ENCODE measurements around the gene PLA2G4A. TPM values are rescaled to one million over a fixed set of nuclear protein-coding genes. Genes with fewer than 3 reads are reported as not detected.

Gene PLA2G4A
- total RNA-seq, 2 donors from 2014 or later: 5.8 to 8.2 TPM

DNA sequence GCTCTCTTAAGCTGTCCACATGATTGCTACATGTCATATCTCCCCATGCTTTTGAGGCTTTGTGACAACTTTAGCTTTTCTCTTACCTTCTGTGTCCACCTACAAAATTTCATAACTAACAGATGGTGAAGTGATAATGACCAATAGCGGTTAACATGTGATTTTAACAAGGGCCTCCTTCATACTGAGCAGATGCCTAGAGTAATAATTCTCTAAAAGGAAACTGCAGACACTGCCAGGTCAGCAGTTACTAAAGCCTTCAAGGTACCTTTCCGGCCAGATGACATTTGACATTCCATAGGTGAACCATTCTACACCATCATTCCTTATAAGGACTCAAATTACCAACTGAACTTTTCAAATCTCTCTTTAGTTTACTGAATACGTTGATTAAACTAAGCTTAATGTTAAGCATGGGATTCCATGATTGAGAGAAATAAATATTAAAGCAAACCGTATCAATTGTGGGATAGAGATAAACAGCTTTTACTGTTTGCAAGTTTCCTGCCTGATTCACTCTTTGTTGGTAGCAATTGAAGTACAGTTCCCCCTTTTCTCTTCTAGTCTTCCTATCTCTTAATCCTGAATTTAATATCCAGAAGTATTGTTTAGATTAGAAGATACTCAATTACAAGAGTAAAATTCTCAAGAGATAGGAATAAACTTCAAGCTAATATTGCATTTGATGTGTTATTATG is 205.1 kb downstream of the PLA2G4A start:
- TF ChIP-seq, protein P1, sequence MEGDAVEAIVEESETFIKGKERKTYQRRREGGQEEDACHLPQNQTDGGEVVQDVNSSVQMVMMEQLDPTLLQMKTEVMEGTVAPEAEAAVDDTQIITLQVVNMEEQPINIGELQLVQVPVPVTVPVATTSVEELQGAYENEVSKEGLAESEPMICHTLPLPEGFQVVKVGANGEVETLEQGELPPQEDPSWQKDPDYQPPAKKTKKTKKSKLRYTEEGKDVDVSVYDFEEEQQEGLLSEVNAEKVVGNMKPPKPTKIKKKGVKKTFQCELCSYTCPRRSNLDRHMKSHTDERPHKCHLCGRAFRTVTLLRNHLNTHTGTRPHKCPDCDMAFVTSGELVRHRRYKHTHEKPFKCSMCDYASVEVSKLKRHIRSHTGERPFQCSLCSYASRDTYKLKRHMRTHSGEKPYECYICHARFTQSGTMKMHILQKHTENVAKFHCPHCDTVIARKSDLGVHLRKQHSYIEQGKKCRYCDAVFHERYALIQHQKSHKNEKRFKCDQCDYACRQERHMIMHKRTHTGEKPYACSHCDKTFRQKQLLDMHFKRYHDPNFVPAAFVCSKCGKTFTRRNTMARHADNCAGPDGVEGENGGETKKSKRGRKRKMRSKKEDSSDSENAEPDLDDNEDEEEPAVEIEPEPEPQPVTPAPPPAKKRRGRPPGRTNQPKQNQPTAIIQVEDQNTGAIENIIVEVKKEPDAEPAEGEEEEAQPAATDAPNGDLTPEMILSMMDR (IDR thresholded peaks at IDR 0.05): no peak
- no peak overlapping the region for H3K4me3 ChIP-seq
- H3K27me3 ChIP-seq: no peaks in the 10 kb centered on the region
- DNase-seq (ENCODE audit: low spot score): no peak
- no peaks in the 10 kb centered on the region for H3K36me3 ChIP-seq
- H3K4me1 ChIP-seq: no peaks in the 10 kb centered on the region
- H3K9me3 ChIP-seq: peaks cover 0 to 20% of the 10 kb centered on the region in 2 donors
- no peak overlapping the region for H3K27ac ChIP-seq

DNA sequence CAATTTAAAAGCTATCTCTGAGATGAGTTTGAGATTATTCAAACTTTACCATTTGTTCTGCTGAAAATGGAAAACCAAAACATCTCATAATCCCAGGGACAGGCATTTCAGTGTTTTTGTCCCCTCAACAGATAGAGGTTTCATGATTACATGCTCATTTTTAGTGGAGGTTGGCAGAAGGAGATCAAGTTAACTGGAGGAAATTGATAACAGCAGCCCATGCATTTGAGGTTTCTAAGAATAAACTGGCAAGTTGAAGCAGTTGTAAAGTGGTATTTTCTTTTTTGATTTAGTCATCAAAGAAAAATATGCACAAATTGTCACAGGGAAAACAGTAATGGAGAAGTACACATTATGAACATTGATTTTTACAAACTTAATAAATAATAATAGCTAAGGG is 205.8 kb downstream of the PLA2G4A start:
- H3K36me3 ChIP-seq: no peaks in the 10 kb centered on the region
- H3K4me3 ChIP-seq: no peak overlapping the region
- TF ChIP-seq, protein P1 (IDR thresholded peaks at IDR 0.05): no peak
- H3K27me3 ChIP-seq: no peaks in the 10 kb centered on the region
- H3K9me3 ChIP-seq: peaks cover 0 to 14% of the 10 kb centered on the region in 2 donors
- H3K27ac ChIP-seq: no peak overlapping the region
- no peak for DNase-seq (ENCODE audit: low spot score)
- no peaks in the 10 kb centered on the region for H3K4me1 ChIP-seq

DNA sequence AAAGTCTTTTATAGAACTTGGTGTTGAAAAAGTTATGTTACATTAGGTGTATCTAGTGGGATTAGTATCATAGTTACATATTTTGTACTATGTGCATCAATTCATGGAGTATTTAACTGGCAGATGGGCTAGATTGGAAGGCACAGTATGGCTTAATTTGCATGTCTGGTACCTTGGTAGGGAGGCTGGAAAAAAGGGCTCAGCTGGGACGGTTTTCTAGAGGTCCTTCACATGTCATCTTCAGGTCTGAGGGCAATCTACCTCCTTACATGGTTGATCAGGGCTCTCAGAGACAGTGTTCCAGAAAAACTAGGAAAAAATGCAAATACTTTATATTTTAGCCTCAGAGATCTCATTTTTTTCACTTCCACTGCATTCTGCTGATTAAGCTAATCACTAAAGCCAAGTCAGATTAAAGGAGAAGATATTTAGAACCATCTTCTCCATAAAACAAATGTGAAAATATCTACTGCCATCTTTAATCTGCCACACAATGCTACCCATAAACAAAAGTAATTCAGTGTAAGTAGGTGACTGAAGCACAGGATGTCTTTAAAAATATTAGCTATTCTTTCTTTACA is 209.3 kb downstream of the PLA2G4A start:
- Histone ChIP-seq H3K9me3 (peaks cover 0 to 4% of the 10 kb centered on the region in 2 donors), H3K36me3 (no peaks in the 10 kb centered on the region), H3K4me3 (no peak overlapping the region), H3K27ac (no peak overlapping the region), H3K27me3 (no peaks in the 10 kb centered on the region), H3K4me1 (no peaks in the 10 kb centered on the region)
- TF ChIP-seq, protein P1 (IDR thresholded peaks at IDR 0.05): no peak
- no peak for DNase-seq (ENCODE audit: low spot score)

Other genes starting within 250 kb of the PLA2G4A start
- 1 to 10 TPM; 1.9 to 2.5 TPM for gene PTGS2, start 148.5 kb upstream of the PLA2G4A start, total RNA-seq